GM12891 (cell line): ENCODE data around the gene APLP2.

Experiments
- POLR2A ChIP-seq: IDR thresholded peaks from 2 replicates; pipeline ENCODE4 v1.6.1; 2011; ENCODE audit warnings: low read depth, low read length, control low read depth
- POLR2AphosphoS5 ChIP-seq: IDR thresholded peaks from 2 replicates; pipeline ENCODE4 v1.6.1; 2011; ENCODE audit warnings: low read depth, low read length, control low read depth
- POU2F2 ChIP-seq: IDR thresholded peaks from 2 replicates; pipeline ENCODE4 v1.6.1; 2011; ENCODE audit warnings: low read depth, mild to moderate bottlenecking, control low read depth, low read length, moderate library complexity
- TAF1 ChIP-seq: IDR thresholded peaks from 2 replicates; pipeline ENCODE4 v1.6.1; 2011; ENCODE audit warnings: low read depth, low read length, control low read depth

DNA sequence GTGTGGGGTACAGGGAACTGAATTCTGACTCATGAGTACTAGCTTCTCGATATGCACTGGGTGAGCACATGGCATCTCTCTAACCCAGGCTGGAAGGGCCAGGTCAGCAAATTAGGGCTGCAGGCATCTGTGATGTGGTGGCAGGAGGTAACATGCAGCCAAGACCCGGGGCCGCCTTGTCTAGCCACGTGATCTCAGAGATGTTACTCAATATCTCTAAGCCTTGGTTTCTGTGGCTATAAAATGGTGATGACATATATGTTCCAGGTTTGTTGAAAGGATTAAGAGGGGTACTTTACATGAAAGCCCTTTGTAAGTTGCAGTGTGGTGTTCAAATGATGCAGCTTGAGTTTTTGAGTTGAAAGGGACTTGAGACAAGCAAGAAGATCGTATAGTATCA lies 93.0 kb downstream of the APLP2 start:
- TF ChIP-seq POLR2A (no peak), POLR2AphosphoS5 (no peak), POU2F2 (no peak), TAF1 (no peak)
